ENCODE results near the gene NUAK1. TPM values are rescaled to one million over a fixed set of nuclear protein-coding genes. Genes with fewer than 3 reads are reported as not detected.

NUAK1 gene
- polyA plus RNA-seq, 1 experiment, result 8.3 TPM

GRCh38 chr12:106134294-106134949 is 4.3 kb downstream of the NUAK1 start:
- Histone ChIP-seq H3K27me3 (ENCODE audit: control insufficient read depth, insufficient read depth, low read length) (no peaks in the 10 kb centered on the region), H3K9me3 (ENCODE audit: control insufficient read depth, insufficient read depth, low read length) (no peaks in the 10 kb centered on the region; the same call in 1 of the 2 replicates), H3K27ac (ENCODE audit: low read depth, low read length) (no peak overlapping the region), H3K4me3 (ENCODE audit: low read depth, low read length) (no peak overlapping the region)
- TF ChIP-seq CTCF (IDR thresholded peaks at IDR 0.05; ENCODE audit: low read depth, low read length), result no peak
- POLR2A ChIA-PET, result interaction anchor here (0.6 kb wide), 1 partner anchor 11 kb away, joined by 3 read pairs; no protein-coding TSS in a partner anchor
- CTCF ChIA-PET, result interaction anchor here (0.6 to 6.2 kb wide), 4 partner anchors 15 to 714 kb away, joined by 3 to 102 read pairs (median 48); no protein-coding TSS in a partner anchor
- DNase-seq (ENCODE audit: low read depth, low spot score), result no peak

GRCh38 chr12:106133136-106134087 is 5.3 kb downstream of the NUAK1 start:
- no peak overlapping the region for H3K27ac ChIP-seq (ENCODE audit: low read depth, low read length)
- POLR2A ChIA-PET, result interaction anchor here (0.6 to 1.0 kb wide), 2 partner anchors 12 to 42 kb away, joined by 3 to 4 read pairs; no protein-coding TSS in a partner anchor

GRCh38 chr12:106132175-106133135 is 6.3 kb downstream of the NUAK1 start:
- POLR2A ChIA-PET, result no interaction called here
- DNase-seq (ENCODE audit: low read depth, low spot score), result no peak
- CTCF ChIA-PET, result interaction anchor here (1.5 to 6.2 kb wide), 2 partner anchors 24 to 712 kb away, joined by 3 to 70 read pairs; no protein-coding TSS in a partner anchor
- TF ChIP-seq CTCF (IDR thresholded peaks at IDR 0.05; ENCODE audit: low read depth, low read length), result no peak
- Histone ChIP-seq H3K27ac (ENCODE audit: low read depth, low read length) (peak overlapping the region; percentile 25), H3K27me3 (ENCODE audit: control insufficient read depth, insufficient read depth, low read length) (no peaks in the 10 kb centered on the region), H3K4me3 (ENCODE audit: low read depth, low read length) (no peak overlapping the region), H3K9me3 (ENCODE audit: control insufficient read depth, insufficient read depth, low read length) (no peaks in the 10 kb centered on the region)

More at GRCh38 chr12:106133136-106134087, 5.3 kb downstream of the NUAK1 start:
- no peak for DNase-seq (ENCODE audit: low read depth, low spot score)
- TF ChIP-seq CTCF (IDR thresholded peaks at IDR 0.05; ENCODE audit: low read depth, low read length), result no peak
- H3K4me3 ChIP-seq (ENCODE audit: low read depth, low read length), result no peak overlapping the region
- H3K27me3 ChIP-seq (ENCODE audit: control insufficient read depth, insufficient read depth, low read length), result no peaks in the 10 kb centered on the region
- H3K9me3 ChIP-seq (ENCODE audit: control insufficient read depth, insufficient read depth, low read length), result no peaks in the 10 kb centered on the region; the same call in 1 of the 2 replicates
- CTCF ChIA-PET, result interaction anchor here (1.5 to 6.2 kb wide), 3 partner anchors 25 to 713 kb away, joined by 3 to 102 read pairs (median 70); no protein-coding TSS in a partner anchor

- H3K27me3 ChIP-seq (ENCODE audit: control insufficient read depth, insufficient read depth, low read length), result no peaks in the 10 kb centered on the region
- H3K9me3 ChIP-seq (ENCODE audit: control insufficient read depth, insufficient read depth, low read length), result no peaks in the 10 kb centered on the region
- ChIA-PET CTCF (interaction anchor here (1.4 kb wide), 1 partner anchor 426 kb away, joined by 4 read pairs; no protein-coding TSS in a partner anchor), POLR2A (no interaction called here)
- H3K27ac ChIP-seq (ENCODE audit: low read depth, low read length), result peak overlapping the region; percentile 13
- TF ChIP-seq CTCF (IDR thresholded peaks at IDR 0.05; ENCODE audit: low read depth, low read length), result no peak
- DNase-seq (ENCODE audit: low read depth, low spot score), result no peak
- no peak overlapping the region for H3K4me3 ChIP-seq (ENCODE audit: low read depth, low read length)
Observed at GRCh38 chr12:106131676-106132075, 7.1 kb downstream of the NUAK1 start.

Measured in AG04450 (cell line).